ENCODE measurements around the gene SYNM.
"Not testable (repeated sequence)": the region's sequence is repeated elsewhere in the genome, so short reads cannot be mapped to it uniquely, and the experiment has no call there.

Gene SYNM

GRCh38 chr15:99104788-99105513, at the start of gene SYNM:
TSS of gene SYNM (plus strand) at chr15:99105080. CDS start at chr15:99105200, 120 bp downstream.
- DNase-seq (ENCODE audit: low read depth in 2 of 2): peak; percentile 66 to 76
- TF ChIP-seq CTCF (IDR thresholded peaks at IDR 0.05; ENCODE audit: low read depth, low read length): peak; percentile 46

GRCh38 chr15:99055555-99056134, 49.2 kb upstream of the SYNM start:
- no peak for DNase-seq (ENCODE audit: low read depth in 2 of 2)
- no peak for TF ChIP-seq CTCF (IDR thresholded peaks at IDR 0.05; ENCODE audit: low read depth, low read length)
- no peak overlapping the region for H3K4me3 ChIP-seq (replicated peaks in 1 of 2; ENCODE audit: low read depth in 2 of 2, low read length in 2 of 2)

More at GRCh38 chr15:99104788-99105513, at the start of gene SYNM:
- H3K4me3 ChIP-seq (replicated peaks in 1 of 2; ENCODE audit: low read depth in 2 of 2, low read length in 2 of 2): peak within 1 kb of the TSS; percentile 41 to 45

- DNase-seq (ENCODE audit: low read depth in 2 of 2): no peak
- no peak for TF ChIP-seq CTCF (IDR thresholded peaks at IDR 0.05; ENCODE audit: low read depth, low read length)
- no peak overlapping the region for H3K4me3 ChIP-seq (replicated peaks in 1 of 2; ENCODE audit: low read depth in 2 of 2, low read length in 2 of 2)
Observed at GRCh38 chr15:99057020-99057419, 47.9 kb upstream of the SYNM start.

GRCh38 chr15:99057697-99058420, 47.0 kb upstream of the SYNM start:
- H3K4me3 ChIP-seq (replicated peaks in 1 of 2; ENCODE audit: low read depth in 2 of 2, low read length in 2 of 2): no peak overlapping the region
- no peak for TF ChIP-seq CTCF (IDR thresholded peaks at IDR 0.05; ENCODE audit: low read depth, low read length)
- no peak for DNase-seq (ENCODE audit: low read depth in 2 of 2)

GRCh38 chr15:99058421-99058870, 46.4 kb upstream of the SYNM start:
- H3K4me3 ChIP-seq (replicated peaks in 1 of 2; ENCODE audit: low read depth in 2 of 2, low read length in 2 of 2): peak overlapping the region; percentile 51 to 54
- TF ChIP-seq CTCF (IDR thresholded peaks at IDR 0.05; ENCODE audit: low read depth, low read length): no peak
- no peak for DNase-seq (ENCODE audit: low read depth in 2 of 2)

- TF ChIP-seq CTCF (IDR thresholded peaks at IDR 0.05; ENCODE audit: low read depth, low read length): peak; percentile 24
- H3K4me3 ChIP-seq (replicated peaks in 1 of 2; ENCODE audit: low read depth in 2 of 2, low read length in 2 of 2): peak overlapping the region; percentile 53 to 56
- peak; percentile 83 to 89 for DNase-seq (ENCODE audit: low read depth in 2 of 2)
Observed at GRCh38 chr15:99059010-99059981, 45.6 kb upstream of the SYNM start.

GRCh38 chr15:99060186-99060585, 44.7 kb upstream of the SYNM start:
- not testable (repeated sequence) for DNase-seq (ENCODE audit: low read depth in 2 of 2); H3K4me3 ChIP-seq (replicated peaks in 1 of 2; ENCODE audit: low read depth in 2 of 2, low read length in 2 of 2)

All from cardiac fibroblast (primary cell).